ENCODE results near the gene FYB2.

DNA sequence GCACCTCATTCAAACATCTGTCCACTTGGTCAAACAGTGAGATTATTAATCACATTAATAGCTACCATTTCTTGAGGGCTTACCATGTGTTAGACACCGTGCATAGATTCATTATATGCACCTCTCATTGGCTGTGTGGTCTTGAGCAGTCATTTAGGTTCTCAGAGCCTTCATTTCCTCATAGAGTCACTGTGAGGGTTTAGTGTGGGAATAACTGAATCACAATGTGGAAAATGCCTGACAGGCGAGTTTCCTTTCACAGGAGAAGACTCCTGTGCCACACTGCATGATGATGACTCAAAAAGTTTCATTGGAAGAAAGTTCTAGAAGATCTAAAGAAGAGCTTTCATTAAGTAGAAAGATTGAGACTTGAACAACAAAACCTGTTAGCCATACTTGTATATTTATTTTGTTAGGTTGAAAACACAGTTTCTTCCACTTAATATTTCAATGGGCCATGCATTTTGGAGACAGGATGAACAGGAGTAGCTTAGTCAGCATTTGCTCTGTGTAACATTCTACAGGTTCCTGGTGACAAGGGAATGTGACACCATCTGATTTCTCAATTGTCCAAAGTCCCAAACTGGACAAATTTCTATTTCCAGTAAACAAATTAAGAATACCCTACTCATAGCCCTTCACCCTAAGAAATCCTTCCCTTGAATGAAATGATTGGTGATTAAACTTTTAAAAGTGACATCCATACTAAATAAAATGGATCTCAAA lies 45.7 kb downstream of the FYB2 start:
- TF ChIP-seq MAZ (IDR thresholded peaks at IDR 0.05; ENCODE audit: borderline replicate concordance, low read depth, low read length) (no peak), CEBPB (IDR thresholded peaks at IDR 0.05) (no peak), CHD4 (IDR thresholded peaks at IDR 0.05; ENCODE audit: borderline replicate concordance) (no peak), POLR2A (IDR thresholded peaks at IDR 0.05; ENCODE audit: low read length) (no peak), BHLHE40 (IDR thresholded peaks at IDR 0.05; ENCODE audit: low read depth, low read length) (no peak), RAD21 (conservative IDR thresholded peaks at IDR 0.05 in 1 of 2, IDR thresholded peaks at IDR 0.05 in 1 of 2) (no peak), JUN (IDR thresholded peaks at IDR 0.05) (no peak), GATA3 (IDR thresholded peaks at IDR 0.05; ENCODE audit: borderline replicate concordance) (no peak), HDAC2 (IDR thresholded peaks at IDR 0.05) (no peak), SMC3 (IDR thresholded peaks at IDR 0.05) (no peak)
- TF ChIP-seq, protein P1, sequence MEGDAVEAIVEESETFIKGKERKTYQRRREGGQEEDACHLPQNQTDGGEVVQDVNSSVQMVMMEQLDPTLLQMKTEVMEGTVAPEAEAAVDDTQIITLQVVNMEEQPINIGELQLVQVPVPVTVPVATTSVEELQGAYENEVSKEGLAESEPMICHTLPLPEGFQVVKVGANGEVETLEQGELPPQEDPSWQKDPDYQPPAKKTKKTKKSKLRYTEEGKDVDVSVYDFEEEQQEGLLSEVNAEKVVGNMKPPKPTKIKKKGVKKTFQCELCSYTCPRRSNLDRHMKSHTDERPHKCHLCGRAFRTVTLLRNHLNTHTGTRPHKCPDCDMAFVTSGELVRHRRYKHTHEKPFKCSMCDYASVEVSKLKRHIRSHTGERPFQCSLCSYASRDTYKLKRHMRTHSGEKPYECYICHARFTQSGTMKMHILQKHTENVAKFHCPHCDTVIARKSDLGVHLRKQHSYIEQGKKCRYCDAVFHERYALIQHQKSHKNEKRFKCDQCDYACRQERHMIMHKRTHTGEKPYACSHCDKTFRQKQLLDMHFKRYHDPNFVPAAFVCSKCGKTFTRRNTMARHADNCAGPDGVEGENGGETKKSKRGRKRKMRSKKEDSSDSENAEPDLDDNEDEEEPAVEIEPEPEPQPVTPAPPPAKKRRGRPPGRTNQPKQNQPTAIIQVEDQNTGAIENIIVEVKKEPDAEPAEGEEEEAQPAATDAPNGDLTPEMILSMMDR (IDR thresholded peaks at IDR 0.05) = no peak

Data from A549 (cell line).